Hepatocyte (in vitro differentiated cells): ENCODE results near the gene CIT. TPM values are rescaled to one million over a fixed set of nuclear protein-coding genes. Genes with fewer than 3 reads are reported as not detected.

ENCODE experiments used
- DNase-seq: peaks from one replicate; pipeline ENCODE4 v3.0.0-alpha.2; 2016; ENCODE audit warnings: low spot score
- H2AFZ ChIP-seq: fragments of 200-600 bp; sonication (generic); 2 replicates; pipeline ENCODE4 v1.6.0; 2016; ENCODE audit warnings: antibody characterized with exemption, mild to moderate bottlenecking
- H3K27ac ChIP-seq: fragments of 200-600 bp; sonication (generic); 2 replicates; pipeline ENCODE4 v1.5.1; 2016; ENCODE audit warnings: mild to moderate bottlenecking
- H3K27me3 ChIP-seq: fragments of 200-600 bp; sonication (generic); 2 replicates; pipeline ENCODE4 v1.6.1; 2016
- H3K36me3 ChIP-seq: fragments of 200-600 bp; sonication (generic); replicated peaks from 2 replicates; pipeline ENCODE4 v1.5.1; 2016; ENCODE audit warnings: low read depth; ENCODE audit not compliant: insufficient read depth
- H3K4me1 ChIP-seq: fragments of 200-600 bp; sonication (generic); 2 replicates; pipeline ENCODE4 v1.5.1; 2016; ENCODE audit warnings: mild to moderate bottlenecking, moderate library complexity; ENCODE audit not compliant: insufficient read depth
- H3K4me2 ChIP-seq: fragments of 200-600 bp; sonication (generic); 2 replicates; pipeline ENCODE4 v1.6.0; 2016
- H3K4me3 ChIP-seq: fragments of 200-600 bp; sonication (generic); 2 replicates; pipeline ENCODE4 v1.5.1; 2016; ENCODE audit warnings: mild to moderate bottlenecking
- H3K79me2 ChIP-seq: fragments of 200-600 bp; sonication (generic); 2 replicates; pipeline ENCODE4 v1.6.0; 2017; ENCODE audit warnings: mild to moderate bottlenecking
- H3K9me2 ChIP-seq: fragments of 200-600 bp; sonication (generic); replicated peaks from 2 replicates; pipeline ENCODE4 v1.6.0; 2017; ENCODE audit warnings: mild to moderate bottlenecking; ENCODE audit not compliant: insufficient read depth
- H3K9me3 ChIP-seq: fragments of 200-600 bp; sonication (generic); 2 replicates; pipeline ENCODE4 v1.5.1; 2016; ENCODE audit warnings: low read depth, mild to moderate bottlenecking
- H4K20me1 ChIP-seq: fragments of 200-600 bp; sonication (generic); 2 replicates; pipeline ENCODE4 v1.6.0; 2016; ENCODE audit warnings: mild to moderate bottlenecking; ENCODE audit not compliant: insufficient read depth, poor library complexity, severe bottlenecking
- CTCF ChIP-seq: fragments of 200-600 bp; sonication (generic); IDR thresholded peaks from 2 replicates; pipeline ENCODE4 v1.5.1; 2016; ENCODE audit warnings: antibody characterized with exemption, mild to moderate bottlenecking; ENCODE audit not compliant: poor library complexity
- EZH2 ChIP-seq: fragments of 200-600 bp; sonication (generic); IDR thresholded peaks from 2 replicates; pipeline ENCODE4 v1.6.1; 2016; ENCODE audit warnings: antibody characterized with exemption, mild to moderate bottlenecking, borderline replicate concordance
- EZH2phosphoT487 ChIP-seq: fragments of 200-600 bp; sonication (generic); IDR thresholded peaks from one replicate; pipeline ENCODE4 v1.6.1; 2018; ENCODE audit warnings: antibody characterized with exemption, mild to moderate bottlenecking, low read depth, moderate library complexity; ENCODE audit not compliant: unreplicated experiment, severe bottlenecking
- WGBS: methylation state at CpG from one replicate; pipeline ENCODE4 v1.1.6; 2016; ENCODE audit warnings: low lambda C conversion rate; ENCODE audit errors: missing lambda C conversion rate; 5-methylcytosine and 5-hydroxymethylcytosine counted together
- polyA plus RNA-seq: library from polyadenylated mRNA; unstranded; fragments of >200 nt; fragmentation: Nextera tagmentation; extraction: Ambion mirVana; gene quantifications from 2 replicates; pipeline ENCODE4 v1.2.1, GENCODE V29; 2016
- total RNA-seq: library from RNA; depleted of rRNA; stranded (reverse); fragments of >200 nt; gene quantifications from 2 replicates; pipeline ENCODE4 v1.2.3, GENCODE V29; 2014

CIT gene
- total and polyA plus RNA-seq, 2 experiments from 2014 or later: 3.6 to 3.9 TPM

- Histone ChIP-seq H4K20me1 (no peaks in the 10 kb centered on the region), H3K9me2 (no peaks in the 10 kb centered on the region), H3K4me2 (no peak overlapping the region), H3K27ac (no peak overlapping the region), H3K36me3 (no peaks in the 10 kb centered on the region), H3K9me3 (no peaks in the 10 kb centered on the region), H2AFZ (no peak overlapping the region), H3K4me1 (no peaks in the 10 kb centered on the region), H3K79me2 (no peaks in the 10 kb centered on the region), H3K27me3 (no peaks in the 10 kb centered on the region), H3K4me3 (no peak overlapping the region)
- WGBS: 96% methylated on average over 14 of the region's 14 CpGs
- no peak for DNase-seq
- TF ChIP-seq CTCF (no peak), EZH2 (no peak), EZH2phosphoT487 (no peak)
Observed at GRCh38 chr12:119838826-119839600, 38.1 kb downstream of the CIT start.

GRCh38 chr12:119836781-119837180 is 40.3 kb downstream of the CIT start:
- Histone ChIP-seq H3K4me2 (no peak overlapping the region), H3K9me2 (no peaks in the 10 kb centered on the region), H2AFZ (no peak overlapping the region), H3K79me2 (no peaks in the 10 kb centered on the region), H4K20me1 (no peaks in the 10 kb centered on the region), H3K4me3 (no peak overlapping the region), H3K27ac (no peak overlapping the region), H3K9me3 (no peaks in the 10 kb centered on the region), H3K27me3 (no peaks in the 10 kb centered on the region), H3K36me3 (no peaks in the 10 kb centered on the region), H3K4me1 (no peaks in the 10 kb centered on the region)
- WGBS: 74% methylated on average over 1 of the region's 1 CpG
- TF ChIP-seq CTCF (no peak), EZH2 (no peak), EZH2phosphoT487 (no peak)
- no peak for DNase-seq

GRCh38 chr12:119835068-119835467 is 42.1 kb downstream of the CIT start:
- DNase-seq: peak; percentile 21
- H3K9me2 ChIP-seq: no peaks in the 10 kb centered on the region
- H3K4me1 ChIP-seq: no peaks in the 10 kb centered on the region
- no peak overlapping the region for H3K4me3 ChIP-seq
- no peaks in the 10 kb centered on the region for H3K36me3 ChIP-seq
- H4K20me1 ChIP-seq: no peaks in the 10 kb centered on the region
- H2AFZ ChIP-seq: no peak overlapping the region
- no peak overlapping the region for H3K4me2 ChIP-seq
- WGBS: 62% methylated on average over 2 of the region's 2 CpGs
- no peak overlapping the region for H3K27ac ChIP-seq
- no peaks in the 10 kb centered on the region for H3K79me2 ChIP-seq
- no peaks in the 10 kb centered on the region for H3K27me3 ChIP-seq
- H3K9me3 ChIP-seq: no peaks in the 10 kb centered on the region
- TF ChIP-seq CTCF: no peak
- TF ChIP-seq EZH2: no peak
- TF ChIP-seq EZH2phosphoT487: no peak
